HG02973 (cell line): ENCODE results near the gene NUP214.
"Not testable (repeated sequence)": the region's sequence is repeated elsewhere in the genome, so short reads cannot be mapped to it uniquely, and the experiment has no call there.

Experiments
- ATAC-seq: cut with Tn5 transposase; IDR thresholded peaks from one replicate; pipeline ENCODE4 v1.9.1; 2021; ENCODE audit warnings: moderate library complexity; ENCODE audit not compliant: unreplicated experiment

Gene NUP214

GRCh38 chr9:131115360-131115742 is 10.0 kb upstream of the NUP214 start:
- not testable (repeated sequence) for ATAC-seq

- ATAC-seq, result no peak
These were observed 8.9 kb upstream of the NUP214 start for GRCh38 chr9:131116281-131117120.

- ATAC-seq, result no peak
These were observed 8.1 kb upstream of the NUP214 start for GRCh38 chr9:131117121-131117761.

GRCh38 chr9:131117762-131118145 is 7.6 kb upstream of the NUP214 start:
- ATAC-seq, result no peak

- ATAC-seq, result no peak
These were observed 5.8 kb upstream of the NUP214 start for GRCh38 chr9:131119600-131119999.

- ATAC-seq, result no peak
These were observed 4.7 kb upstream of the NUP214 start for GRCh38 chr9:131120620-131121228.

GRCh38 chr9:131121346-131121745 is 4.0 kb upstream of the NUP214 start:
- ATAC-seq, result no peak

GRCh38 chr9:131122158-131122557 is 3.2 kb upstream of the NUP214 start:
- ATAC-seq, result no peak

GRCh38 chr9:131125038-131125287 is 423 bp upstream of the NUP214 start:
- ATAC-seq, result no peak

GRCh38 chr9:131126059-131126426 is 657 bp downstream of the NUP214 start:
- ATAC-seq, result no peak

- ATAC-seq, result no peak
These were observed 3.8 kb downstream of the NUP214 start for GRCh38 chr9:131129183-131129582.

GRCh38 chr9:131138676-131139075 is 13.3 kb downstream of the NUP214 start:
- no peak for ATAC-seq

- ATAC-seq, result no peak
These were observed 14.7 kb downstream of the NUP214 start for GRCh38 chr9:131140112-131140511.

GRCh38 chr9:131140550-131140949 is 15.2 kb downstream of the NUP214 start:
- ATAC-seq, result no peak

- no peak for ATAC-seq
These were observed 16.8 kb downstream of the NUP214 start for GRCh38 chr9:131142160-131142559.

- no peak for ATAC-seq
These were observed 18.8 kb downstream of the NUP214 start for GRCh38 chr9:131144201-131144600.

- ATAC-seq, result no peak
These were observed 19.9 kb downstream of the NUP214 start for GRCh38 chr9:131145245-131145644.

- no peak for ATAC-seq
These were observed 20.8 kb downstream of the NUP214 start for GRCh38 chr9:131146186-131146585.

GRCh38 chr9:131148276-131148675 is 22.9 kb downstream of the NUP214 start:
- ATAC-seq, result no peak

GRCh38 chr9:131148966-131149687 is 23.7 kb downstream of the NUP214 start:
- ATAC-seq, result no peak

- no peak for ATAC-seq
These were observed 24.3 kb downstream of the NUP214 start for GRCh38 chr9:131149688-131150053.

- no peak for ATAC-seq
These were observed 28.2 kb downstream of the NUP214 start for GRCh38 chr9:131153595-131153994.
